DND-41 (cell line): ENCODE results near the gene PDCL2.

Experiments used
- EZH2 ChIP-seq: IDR thresholded peaks from 3 replicates; pipeline ENCODE4 v1.6.1; 2012; ENCODE audit warnings: borderline replicate concordance, low read depth, mild to moderate bottlenecking, moderate library complexity, low read length, inconsistent platforms; ENCODE audit not compliant: severe bottlenecking
- TF ChIP-seq, protein P1 (sequence below): IDR thresholded peaks from 2 replicates; pipeline ENCODE4 v1.5.1; 2012; ENCODE audit warnings: borderline replicate concordance, low read length, moderate library complexity, mild to moderate bottlenecking; ENCODE audit not compliant: poor library complexity, severe bottlenecking; ENCODE audit errors: extremely low read depth

DNA sequence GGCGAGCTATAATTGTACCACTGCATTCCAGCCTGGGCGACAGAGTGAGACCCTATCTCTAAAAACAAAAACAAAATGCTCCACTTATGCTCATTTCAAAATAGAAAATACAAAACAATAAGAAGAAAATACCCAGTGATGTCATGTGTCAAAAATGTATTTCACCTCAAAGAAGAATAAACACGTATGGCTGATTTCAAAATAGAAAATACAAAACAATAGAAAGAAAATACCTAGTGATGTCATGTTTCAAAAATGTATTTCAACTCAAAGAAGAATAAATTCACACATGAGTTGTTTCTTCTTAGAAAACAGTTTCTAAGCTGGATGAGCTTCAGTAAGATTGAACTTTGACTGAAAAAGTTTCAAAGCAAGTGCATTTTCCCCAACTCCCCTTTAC lies 20.3 kb upstream of the PDCL2 start:
- TF ChIP-seq, protein P1, sequence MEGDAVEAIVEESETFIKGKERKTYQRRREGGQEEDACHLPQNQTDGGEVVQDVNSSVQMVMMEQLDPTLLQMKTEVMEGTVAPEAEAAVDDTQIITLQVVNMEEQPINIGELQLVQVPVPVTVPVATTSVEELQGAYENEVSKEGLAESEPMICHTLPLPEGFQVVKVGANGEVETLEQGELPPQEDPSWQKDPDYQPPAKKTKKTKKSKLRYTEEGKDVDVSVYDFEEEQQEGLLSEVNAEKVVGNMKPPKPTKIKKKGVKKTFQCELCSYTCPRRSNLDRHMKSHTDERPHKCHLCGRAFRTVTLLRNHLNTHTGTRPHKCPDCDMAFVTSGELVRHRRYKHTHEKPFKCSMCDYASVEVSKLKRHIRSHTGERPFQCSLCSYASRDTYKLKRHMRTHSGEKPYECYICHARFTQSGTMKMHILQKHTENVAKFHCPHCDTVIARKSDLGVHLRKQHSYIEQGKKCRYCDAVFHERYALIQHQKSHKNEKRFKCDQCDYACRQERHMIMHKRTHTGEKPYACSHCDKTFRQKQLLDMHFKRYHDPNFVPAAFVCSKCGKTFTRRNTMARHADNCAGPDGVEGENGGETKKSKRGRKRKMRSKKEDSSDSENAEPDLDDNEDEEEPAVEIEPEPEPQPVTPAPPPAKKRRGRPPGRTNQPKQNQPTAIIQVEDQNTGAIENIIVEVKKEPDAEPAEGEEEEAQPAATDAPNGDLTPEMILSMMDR, result no peak
- no peak for TF ChIP-seq EZH2
